Lower leg skin (tissue), 3 donors: ENCODE data around the gene ARMH2.

Experiments
- CTCF ChIP-seq, 3 donors: fragments of 450-650 bp; IDR thresholded peaks; one replicate each; pipeline ENCODE4 v1.5.1; 2016; ENCODE audit warnings: antibody characterized with exemption in 3 of 3, mild to moderate bottlenecking in 3 of 3, moderate library complexity in 2 of 3
- POLR2A ChIP-seq, 2 donors: fragments of 450-650 bp; IDR thresholded peaks; one replicate each; pipeline ENCODE4 v1.6.1; 2016 to 2017; ENCODE audit warnings: antibody characterized with exemption in 2 of 2, mild to moderate bottlenecking in 1 of 2, moderate library complexity in 1 of 2

GRCh38 chr6:24755279-24755678 lies 43.4 kb downstream of the ARMH2 start:
- no peak for TF ChIP-seq CTCF (IDR thresholded peaks at IDR 0.05)
- TF ChIP-seq POLR2A (IDR thresholded peaks at IDR 0.05), result no peak
